Transverse colon (tissue), 4 donors: ENCODE data around the gene SLC16A1. TPM values are rescaled to one million over a fixed set of nuclear protein-coding genes. Genes with fewer than 3 reads are reported as not detected.

Experiments used
- DNase-seq: peaks from one replicate; pipeline ENCODE4 v3.0.0-alpha.2; 2019
- H3K27ac ChIP-seq, 4 donors: fragments of 200-600 bp; sonication (generic); 2 replicates each; pipeline ENCODE4 v1.5.1; 2016 to 2018; ENCODE audit warnings: inconsistent platforms in 4 of 4
- H3K27me3 ChIP-seq: fragments of 200-600 bp; sonication (generic); 2 replicates; pipeline ENCODE4 v1.5.1; 2017; ENCODE audit warnings: inconsistent platforms
- H3K36me3 ChIP-seq, 4 donors: fragments of 200-600 bp; sonication (generic); 2 replicates each; pipeline ENCODE4 v1.5.1; 2017 to 2019; ENCODE audit warnings: inconsistent platforms in 4 of 4
- H3K4me1 ChIP-seq, 4 donors: fragments of 200-600 bp; sonication (generic); 2 replicates each; pipeline ENCODE4 v1.5.1; 2017 to 2020; ENCODE audit warnings: inconsistent platforms in 4 of 4
- H3K4me3 ChIP-seq, 4 donors: fragments of 200-600 bp; sonication (generic); 1 replicate in 1 of 4; 2 replicates in 3 of 4; pipeline versions ENCODE4 v1.5.1 to v1.6.1; 2017 to 2019; ENCODE audit warnings: inconsistent platforms in 4 of 4
- H3K9me3 ChIP-seq, 2 donors: fragments of 200-600 bp; sonication (generic); 2 replicates each; pipeline ENCODE4 v1.5.1; 2017 to 2019; ENCODE audit warnings: inconsistent platforms in 2 of 2
- EP300 ChIP-seq: sonication (generic); formaldehyde crosslinking; IDR thresholded peaks from one replicate; pipeline ENCODE4 v1.6.1; 2017; ENCODE audit warnings: antibody characterized with exemption, low read depth
- POLR2A ChIP-seq: fragments of 450-650 bp; IDR thresholded peaks from one replicate; pipeline ENCODE4 v1.6.1; 2016; ENCODE audit warnings: antibody characterized with exemption, mild to moderate bottlenecking, moderate library complexity
- POLR2AphosphoS5 ChIP-seq, 3 donors: sonication (generic); formaldehyde crosslinking; IDR thresholded peaks; one replicate each; pipeline ENCODE4 v1.6.1; 2016; ENCODE audit warnings: antibody characterized with exemption in 3 of 3
- WGBS, 2 donors: methylation state at CpG; one replicate each; pipeline ENCODE4 v1.1.5; 2018; ENCODE audit warnings: low coverage in 1 of 2; 5-methylcytosine and 5-hydroxymethylcytosine counted together
- in situ Hi-C, 4 donors: fragments of 200-750 bp; cut with MboI; loops; one replicate each; pipeline versions ENCODE4 v1.15.0 to v1.15.1; 2017; ENCODE audit warnings: low sequenced_read_pairs in 3 of 4, low pct_ligation_motif_present in 1 of 4, low pct_unique_long_range_greater_than_20kb in 1 of 4
- intact Hi-C: fragments of 100-400 bp; cut with DNase I; formaldehyde crosslinking; loops from one replicate; pipeline ENCODE4 v1.15.1; 2023; ENCODE audit warnings: low total_unique reads
- total RNA-seq, 4 donors: library from RNA; depleted of rRNA; stranded (reverse); fragments of >200 nt; gene quantifications; one replicate each; pipeline ENCODE4 v1.1.0, GENCODE V29; 2016
- TF ChIP-seq, protein P1 (sequence below), 5 experiments: fragments of 200-600 bp in 3 of 5; fragments of 450-650 bp in 2 of 5; sonication (generic) in 3 of 5; IDR thresholded peaks; 1 replicate in 2 of 5; 2 replicates in 3 of 5; pipeline ENCODE4 v1.5.1; 2016 to 2017; ENCODE audit warnings: antibody characterized with exemption in 5 of 5, inconsistent platforms in 3 of 5, mild to moderate bottlenecking in 2 of 5, moderate library complexity in 1 of 5

Gene SLC16A1
- total RNA-seq, 4 donors from 2014 or later, result 21.5 to 177 (median 109) TPM

DNA sequence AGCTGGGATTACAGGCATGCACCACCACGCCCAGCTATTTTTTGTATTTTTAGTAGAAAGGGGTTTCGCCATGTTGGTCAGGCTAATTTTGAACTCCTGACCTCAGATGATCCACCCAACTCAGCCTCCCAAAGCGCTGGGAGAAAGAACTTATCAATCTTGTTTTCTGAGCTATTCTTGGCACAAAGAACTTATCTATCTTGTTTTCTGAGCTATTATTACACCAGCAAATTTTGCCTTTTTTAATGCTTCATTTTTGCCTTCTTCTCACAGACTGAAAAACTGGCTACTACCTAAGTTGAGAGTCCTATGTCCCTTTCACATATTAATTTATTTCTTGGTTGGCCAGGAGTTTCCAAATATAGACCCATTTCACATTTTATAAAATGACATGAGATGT lies 9.3 kb downstream of the SLC16A1 start:
- Histone ChIP-seq H3K4me1 (no peaks in the 10 kb centered on the region), H3K36me3 (no peaks in the 10 kb centered on the region), H3K4me3 (no peak overlapping the region), H3K27me3 (no peaks in the 10 kb centered on the region), H3K27ac (no peak overlapping the region), H3K9me3 (no peaks in the 10 kb centered on the region)
- no peak for DNase-seq
- 78 to 90% methylated on average over 2 to 3 of the region's 3 CpGs for WGBS, 2 donors
- TF ChIP-seq, protein P1, sequence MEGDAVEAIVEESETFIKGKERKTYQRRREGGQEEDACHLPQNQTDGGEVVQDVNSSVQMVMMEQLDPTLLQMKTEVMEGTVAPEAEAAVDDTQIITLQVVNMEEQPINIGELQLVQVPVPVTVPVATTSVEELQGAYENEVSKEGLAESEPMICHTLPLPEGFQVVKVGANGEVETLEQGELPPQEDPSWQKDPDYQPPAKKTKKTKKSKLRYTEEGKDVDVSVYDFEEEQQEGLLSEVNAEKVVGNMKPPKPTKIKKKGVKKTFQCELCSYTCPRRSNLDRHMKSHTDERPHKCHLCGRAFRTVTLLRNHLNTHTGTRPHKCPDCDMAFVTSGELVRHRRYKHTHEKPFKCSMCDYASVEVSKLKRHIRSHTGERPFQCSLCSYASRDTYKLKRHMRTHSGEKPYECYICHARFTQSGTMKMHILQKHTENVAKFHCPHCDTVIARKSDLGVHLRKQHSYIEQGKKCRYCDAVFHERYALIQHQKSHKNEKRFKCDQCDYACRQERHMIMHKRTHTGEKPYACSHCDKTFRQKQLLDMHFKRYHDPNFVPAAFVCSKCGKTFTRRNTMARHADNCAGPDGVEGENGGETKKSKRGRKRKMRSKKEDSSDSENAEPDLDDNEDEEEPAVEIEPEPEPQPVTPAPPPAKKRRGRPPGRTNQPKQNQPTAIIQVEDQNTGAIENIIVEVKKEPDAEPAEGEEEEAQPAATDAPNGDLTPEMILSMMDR (IDR thresholded peaks at IDR 0.05), result no peak
- no peak for TF ChIP-seq POLR2A
- no peak for TF ChIP-seq POLR2AphosphoS5 (IDR thresholded peaks at IDR 0.05)
- TF ChIP-seq EP300, result no peak
- in situ Hi-C loops, result no loop called here
- intact Hi-C loops, result no loop called here

DNA sequence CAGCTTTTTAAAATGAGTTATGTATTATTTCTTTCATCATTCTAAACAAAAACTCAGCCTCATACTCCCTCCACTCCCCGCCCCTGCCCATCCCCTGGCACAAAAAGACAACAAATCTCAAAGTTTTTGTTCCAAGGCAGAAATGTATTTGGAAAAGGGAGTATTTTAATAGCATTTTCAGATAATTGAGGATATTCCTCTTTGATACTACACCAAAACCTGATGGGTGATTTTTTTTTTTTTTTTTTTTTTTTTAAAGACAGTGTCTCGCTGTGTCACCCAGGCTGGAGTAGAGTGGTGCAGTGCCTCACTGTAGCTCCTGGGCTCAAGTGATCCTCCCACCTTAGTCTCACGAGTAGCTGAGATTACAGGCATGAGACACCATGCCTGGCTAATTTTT lies 16.2 kb downstream of the SLC16A1 start:
- Histone ChIP-seq H3K27ac (no peak overlapping the region), H3K4me3 (no peak overlapping the region), H3K4me1 (peaks cover 0 to 31% (median 12%) of the 10 kb centered on the region in 4 donors), H3K36me3 (no peaks in the 10 kb centered on the region), H3K27me3 (no peaks in the 10 kb centered on the region), H3K9me3 (no peaks in the 10 kb centered on the region)
- TF ChIP-seq, protein P1 (IDR thresholded peaks at IDR 0.05), result no peak
- no peak for TF ChIP-seq EP300
- TF ChIP-seq POLR2A, result no peak
- TF ChIP-seq POLR2AphosphoS5 (IDR thresholded peaks at IDR 0.05), result no peak
- no peak for DNase-seq
- intact Hi-C loops (no loop called here), in situ Hi-C loops (no loop called here)
- WGBS, 2 donors, result 66 to 100% methylated on average over 1 to 3 of the region's 3 CpGs

DNA sequence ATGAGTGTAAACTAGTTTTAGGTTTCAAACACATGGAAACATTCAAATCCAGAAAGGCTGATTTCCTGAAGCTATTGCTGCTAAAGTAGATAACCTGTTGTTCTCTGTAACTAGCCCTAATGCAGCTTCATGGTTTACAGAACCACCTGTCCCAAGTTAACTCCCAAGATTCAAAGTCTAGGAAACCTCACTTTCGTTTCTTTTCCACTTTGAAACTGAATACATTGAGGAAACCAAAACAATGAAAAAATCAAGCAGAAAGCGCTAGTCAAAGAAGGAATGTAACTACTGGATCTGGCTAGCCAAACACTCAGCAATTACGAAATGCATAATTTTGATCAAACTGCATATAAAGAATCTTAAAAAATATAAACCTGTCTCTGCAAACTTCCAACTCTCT lies 17.8 kb downstream of the SLC16A1 start:
- no peak for DNase-seq
- H3K4me3 ChIP-seq, result no peak overlapping the region
- H3K27ac ChIP-seq, result peak overlapping the region in 3 of 4 donors; percentile 22 to 26 (median 23)
- peaks cover 0 to 39% (median 15%) of the 10 kb centered on the region in 4 donors for H3K4me1 ChIP-seq
- H3K9me3 ChIP-seq, result no peaks in the 10 kb centered on the region
- 50 to 57% methylated on average over 3 of the region's 3 CpGs for WGBS, 2 donors
- no peak for TF ChIP-seq EP300
- TF ChIP-seq, protein P1 (IDR thresholded peaks at IDR 0.05), result no peak
- no peak for TF ChIP-seq POLR2A
- no peak for TF ChIP-seq POLR2AphosphoS5 (IDR thresholded peaks at IDR 0.05)
- in situ Hi-C loops (no loop called here), intact Hi-C loops (no loop called here)
- no peaks in the 10 kb centered on the region for H3K27me3 ChIP-seq
- H3K36me3 ChIP-seq, result no peaks in the 10 kb centered on the region

DNA sequence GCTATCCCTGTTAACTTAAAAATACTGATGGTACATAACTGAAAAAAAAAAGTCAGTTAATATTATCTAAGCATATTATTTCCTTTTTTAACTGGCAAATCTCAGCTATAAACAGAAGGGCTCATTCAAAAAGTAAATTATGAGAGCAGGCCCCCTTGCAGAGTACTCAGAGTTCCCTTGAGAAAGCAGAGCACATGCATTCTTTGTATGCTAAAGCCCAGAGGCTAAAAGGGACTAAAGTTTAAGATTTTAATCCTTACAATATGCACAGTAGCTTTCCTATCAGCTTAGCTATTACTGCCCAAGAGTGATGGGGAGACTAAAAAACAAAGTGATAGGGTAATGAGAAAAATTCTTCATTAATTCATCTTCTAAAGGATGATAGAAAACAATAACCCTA lies 18.5 kb downstream of the SLC16A1 start:
- no peak overlapping the region for H3K4me3 ChIP-seq

More for the DNA sequence above, 18.5 kb downstream of the SLC16A1 start:
- H3K27me3 ChIP-seq, result no peaks in the 10 kb centered on the region
- TF ChIP-seq EP300 (no peak), POLR2A (no peak), POLR2AphosphoS5 (IDR thresholded peaks at IDR 0.05) (no peak)
- TF ChIP-seq, protein P1 (IDR thresholded peaks at IDR 0.05), result no peak
- no peaks in the 10 kb centered on the region for H3K36me3 ChIP-seq
- intact Hi-C loops (no loop called here), in situ Hi-C loops (no loop called here)
- no peaks in the 10 kb centered on the region for H3K9me3 ChIP-seq
- no peak for DNase-seq
- H3K27ac ChIP-seq, result peak overlapping the region in 3 of 4 donors; percentile 22 to 26 (median 23)
- H3K4me1 ChIP-seq, result peaks cover 0 to 39% (median 15%) of the 10 kb centered on the region in 4 donors
